ENCODE measurements around the gene PCDHA9. TPM values are rescaled to one million over a fixed set of nuclear protein-coding genes. Genes with fewer than 3 reads are reported as not detected.
"Not testable (repeated sequence)": the region's sequence is repeated elsewhere in the genome, so short reads cannot be mapped to it uniquely, and the experiment has no call there.

PCDHA9 gene
- total RNA-seq, 1 donor from 2014 or later, result not detected

GRCh38 chr5:140875085-140876065, 27.2 kb downstream of the PCDHA9 start, which contains the start of gene PCDHA12:
PCDHA12 (plus strand) TSS chr5:140875308; CDS start chr5:140875473, 165 bp downstream.
- no peak for ATAC-seq
- intact Hi-C loops (cut with micrococcal nuclease), result no loop called here
- DNase-seq, result no peak

DNA sequence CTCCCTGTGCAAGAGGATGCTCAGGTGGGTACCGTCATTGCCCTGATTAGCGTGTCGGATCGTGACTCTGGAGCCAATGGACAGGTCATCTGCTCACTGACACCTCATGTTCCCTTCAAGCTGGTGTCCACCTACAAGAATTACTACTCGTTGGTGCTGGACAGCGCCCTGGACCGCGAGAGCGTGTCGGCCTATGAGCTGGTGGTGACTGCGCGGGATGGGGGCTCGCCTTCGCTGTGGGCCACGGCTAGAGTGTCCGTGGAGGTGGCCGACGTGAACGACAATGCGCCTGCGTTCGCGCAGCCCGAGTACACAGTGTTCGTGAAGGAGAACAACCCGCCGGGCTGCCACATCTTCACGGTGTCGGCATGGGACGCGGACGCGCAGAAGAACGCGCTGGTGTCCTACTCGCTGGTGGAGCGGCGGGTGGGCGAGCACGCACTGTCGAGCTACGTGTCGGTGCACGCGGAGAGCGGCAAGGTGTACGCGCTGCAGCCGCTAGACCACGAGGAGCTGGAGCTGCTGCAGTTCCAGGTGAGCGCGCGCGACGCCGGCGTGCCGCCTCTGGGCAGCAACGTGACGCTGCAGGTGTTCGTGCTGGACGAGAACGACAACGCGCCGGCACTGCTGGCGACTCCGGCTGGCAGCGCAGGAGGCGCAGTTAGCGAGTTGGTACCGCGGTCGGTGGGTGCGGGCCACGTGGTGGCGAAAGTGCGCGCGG, 28.5 kb downstream of the PCDHA9 start:
- ATAC-seq; intact Hi-C loops (cut with micrococcal nuclease); DNase-seq: not testable (repeated sequence)

- intact Hi-C loops (cut with micrococcal nuclease), result no loop called here
- DNase-seq (no peak), ATAC-seq (no peak)
Measured at GRCh38 chr5:140877262-140877581, 29.0 kb downstream of the PCDHA9 start.

DNA sequence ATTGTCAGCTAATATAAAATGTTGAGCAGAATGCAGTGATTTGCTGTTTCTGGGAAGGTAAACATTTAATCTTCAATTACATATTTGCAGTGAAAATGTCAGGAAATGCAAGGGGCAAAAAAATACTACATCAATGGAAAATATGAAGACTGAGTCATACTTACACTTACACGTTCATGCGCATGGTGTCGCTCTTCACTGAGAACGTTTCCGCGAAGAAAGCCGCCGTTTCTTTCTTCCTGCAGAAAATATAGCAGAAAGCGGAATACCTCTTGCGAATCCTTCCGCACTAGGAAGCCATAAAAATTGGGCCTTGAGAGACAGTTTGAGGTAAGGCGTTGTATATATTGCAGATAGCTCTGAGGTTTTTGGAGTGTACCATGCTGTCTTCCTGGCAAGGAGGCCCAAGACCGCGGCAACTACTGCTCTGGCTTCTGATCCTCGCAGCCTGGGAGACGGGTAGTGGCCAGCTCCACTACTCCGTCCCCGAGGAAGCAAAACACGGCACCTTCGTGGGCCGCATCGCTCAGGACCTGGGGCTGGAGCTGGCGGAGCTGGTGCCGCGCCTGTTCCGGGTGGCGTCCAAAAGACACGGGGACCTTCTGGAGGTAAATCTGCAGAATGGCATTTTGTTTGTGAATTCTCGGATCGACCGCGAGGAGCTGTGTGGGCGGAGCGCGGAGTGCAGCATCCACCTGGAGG, 33.9 kb downstream of the PCDHA9 start, which contains the start of gene PCDHA13:
Gene PCDHA13, plus strand, starts transcription at position 236 of the 702 bp plus-strand sequence. Its CDS starts 145 bp downstream, at position 381.
- no peak for ATAC-seq
- no peak for DNase-seq
- intact Hi-C loops (cut with micrococcal nuclease), result no loop called here

DNA sequence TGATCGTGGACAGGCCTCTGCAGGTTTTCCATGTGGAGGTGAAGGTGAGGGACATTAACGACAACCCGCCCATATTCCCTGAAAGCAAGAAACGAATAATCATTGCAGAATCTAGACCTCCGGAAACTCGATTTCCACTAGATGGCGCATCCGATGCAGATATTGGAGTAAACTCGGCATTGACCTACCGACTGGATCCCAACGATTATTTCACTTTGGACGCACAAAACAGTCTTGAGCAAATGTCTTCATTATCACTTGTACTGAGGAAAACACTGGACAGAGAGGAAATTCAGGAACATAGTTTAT, 34.4 kb downstream of the PCDHA9 start:
- ATAC-seq, result no peak
- no peak for DNase-seq
- intact Hi-C loops (cut with micrococcal nuclease), result no loop called here

DNA sequence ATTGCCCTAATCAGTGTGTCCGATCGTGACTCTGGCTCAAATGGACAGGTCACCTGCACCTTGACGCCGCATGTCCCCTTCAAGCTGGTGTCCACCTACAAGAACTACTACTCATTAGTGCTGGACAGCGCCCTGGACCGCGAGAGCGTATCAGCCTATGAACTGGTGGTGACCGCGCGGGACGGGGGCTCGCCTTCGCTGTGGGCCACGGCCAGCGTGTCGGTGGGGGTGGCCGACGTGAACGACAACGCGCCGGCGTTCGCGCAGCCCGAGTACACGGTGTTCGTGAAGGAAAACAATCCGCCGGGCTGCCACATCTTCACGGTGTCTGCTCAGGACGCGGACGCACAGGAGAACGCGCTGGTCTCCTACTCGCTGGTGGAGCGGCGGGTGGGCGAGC, 35.2 kb downstream of the PCDHA9 start:
- ATAC-seq, result no peak
- DNase-seq, result no peak
- intact Hi-C loops (cut with micrococcal nuclease), result no loop called here

DNA sequence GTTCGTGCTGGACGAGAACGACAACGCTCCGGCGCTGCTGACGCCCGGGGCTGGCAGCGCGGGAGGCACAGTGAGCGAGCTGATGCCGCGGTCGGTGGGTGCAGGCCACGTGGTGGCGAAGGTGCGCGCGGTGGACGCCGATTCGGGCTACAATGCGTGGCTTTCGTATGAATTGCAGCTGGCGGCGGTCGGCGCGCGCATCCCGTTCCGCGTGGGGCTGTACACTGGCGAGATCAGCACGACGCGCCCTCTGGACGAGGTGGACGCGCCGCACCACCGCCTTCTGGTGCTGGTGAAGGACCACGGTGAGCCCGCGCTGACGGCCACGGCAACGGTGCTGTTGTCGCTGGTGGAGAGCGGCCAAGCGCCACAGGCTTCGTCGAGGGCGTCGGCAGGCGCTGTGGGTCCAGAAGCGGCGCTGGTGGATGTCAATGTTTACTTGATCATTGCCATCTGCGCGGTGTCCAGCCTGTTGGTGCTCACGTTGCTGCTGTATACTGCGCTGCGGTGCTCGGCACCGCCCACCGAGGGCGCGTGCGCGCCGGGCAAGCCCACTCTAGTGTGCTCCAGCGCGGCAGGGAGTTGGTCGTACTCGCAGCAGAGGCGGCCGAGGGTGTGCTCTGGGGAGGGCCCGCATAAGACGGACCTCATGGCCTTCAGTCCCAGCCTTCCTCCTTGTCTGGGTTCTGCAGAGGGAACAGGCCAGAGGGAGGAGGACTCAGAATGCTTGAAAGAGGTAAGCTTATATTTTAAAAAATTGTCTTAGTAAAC, 35.9 kb downstream of the PCDHA9 start:
- ATAC-seq, result no peak
- intact Hi-C loops (cut with micrococcal nuclease), result no loop called here
- DNase-seq, result no peak

Other genes with a start within 250 kb of the PCDHA9 start
- gene CD14, start 215.2 kb upstream of the PCDHA9 start, total RNA-seq, result 31.0 TPM
- 3.2 TPM for gene TMCO6, start 208.9 kb upstream of the PCDHA9 start, total RNA-seq
- gene NDUFA2, start 200.8 kb upstream of the PCDHA9 start, total RNA-seq, result 161 TPM
- gene IK, start 200.6 kb upstream of the PCDHA9 start, total RNA-seq, result 73.7 TPM
- gene WDR55, start 183.5 kb upstream of the PCDHA9 start, total RNA-seq, result 12.1 TPM
- 0.67 TPM for gene DND1, start 174.8 kb upstream of the PCDHA9 start, total RNA-seq
- 36.7 TPM for gene HARS1, start 157.0 kb upstream of the PCDHA9 start, total RNA-seq
- 27.9 TPM for gene HARS2, start 156.9 kb upstream of the PCDHA9 start, total RNA-seq
- 31.4 TPM for gene ZMAT2, start 147.9 kb upstream of the PCDHA9 start, total RNA-seq
- not detected for gene PCDHA1, start 62.2 kb upstream of the PCDHA9 start, total RNA-seq
- gene PCDHA2, start 53.5 kb upstream of the PCDHA9 start, total RNA-seq, result not detected
- 0.07 TPM for gene PCDHA3, start 47.3 kb upstream of the PCDHA9 start, total RNA-seq
- gene PCDHA4, start 41.3 kb upstream of the PCDHA9 start, total RNA-seq, result 0.10 TPM
- not detected for gene PCDHA5, start 26.8 kb upstream of the PCDHA9 start, total RNA-seq
- not detected for gene PCDHA6, start 20.4 kb upstream of the PCDHA9 start, total RNA-seq
- 0.12 TPM for gene PCDHA7, start 14.1 kb upstream of the PCDHA9 start, total RNA-seq
- gene PCDHA8, start 7.2 kb upstream of the PCDHA9 start, total RNA-seq, result not detected
- 0.15 TPM for gene PCDHA10, start 7.5 kb downstream of the PCDHA9 start, total RNA-seq
- gene PCDHA11, start 20.6 kb downstream of the PCDHA9 start, total RNA-seq, result not detected
- gene PCDHA12, start 26.9 kb downstream of the PCDHA9 start, total RNA-seq, result not detected
- 0.10 TPM for gene PCDHA13, start 33.7 kb downstream of the PCDHA9 start, total RNA-seq
- gene PCDHAC1, start 77.9 kb downstream of the PCDHA9 start, total RNA-seq, result 0.10 TPM
- 0.10 TPM for gene PCDHAC2, start 118.1 kb downstream of the PCDHA9 start, total RNA-seq
- gene PCDHB1, start 203.0 kb downstream of the PCDHA9 start, total RNA-seq, result not detected
- gene PCDHB2, start 246.2 kb downstream of the PCDHA9 start, total RNA-seq, result 2.2 TPM

Data from left ventricle myocardium superior (tissue), 1 donor.